Inferior parietal cortex (tissue), 1 donor: ENCODE results near the gene HS6ST3.

Experiments used
- DNase-seq: peaks from one replicate; pipeline ENCODE4 v3.0.0-alpha.2; 2016; ENCODE audit errors: extremely low spot score

HS6ST3 gene

DNA sequence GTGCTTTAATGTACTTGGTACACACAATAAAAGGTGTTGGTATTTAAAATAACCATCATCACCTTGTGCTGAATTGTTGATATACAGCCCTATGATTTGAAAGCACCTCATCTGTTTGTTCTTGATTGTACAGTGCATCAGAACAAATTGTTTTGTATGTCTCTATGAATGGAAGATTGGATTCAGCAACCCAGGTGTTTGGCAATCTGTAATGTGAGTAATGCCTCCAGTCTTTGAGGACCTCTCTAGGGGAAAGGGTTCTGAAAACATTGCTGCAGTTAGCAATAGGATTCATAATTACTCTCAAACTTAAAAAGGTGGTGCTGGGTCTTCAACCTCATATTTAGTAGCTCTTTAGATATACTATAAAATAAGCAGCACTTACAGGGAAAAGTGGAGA lies 562.6 kb downstream of the HS6ST3 start:
- no peak for DNase-seq

DNA sequence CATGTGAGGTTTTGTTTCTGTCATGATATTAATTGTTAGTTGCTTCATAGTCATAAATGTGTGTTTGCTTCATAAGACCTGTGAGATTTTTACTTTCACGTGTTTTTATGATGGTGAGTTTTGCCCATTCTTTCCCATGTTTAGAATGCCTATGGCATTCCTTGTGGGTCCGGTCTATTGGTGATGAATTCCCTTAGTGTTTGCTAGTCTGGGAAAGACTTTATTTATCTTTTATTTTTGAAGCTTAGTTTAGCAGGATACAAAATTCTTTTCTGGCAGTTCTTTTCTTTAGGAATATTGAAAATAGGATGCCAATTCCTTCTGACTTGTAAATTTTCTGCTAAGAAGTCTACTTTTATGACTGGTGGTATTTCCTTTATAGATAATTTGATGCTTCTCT lies 571.7 kb downstream of the HS6ST3 start:
- no peak for DNase-seq

DNA sequence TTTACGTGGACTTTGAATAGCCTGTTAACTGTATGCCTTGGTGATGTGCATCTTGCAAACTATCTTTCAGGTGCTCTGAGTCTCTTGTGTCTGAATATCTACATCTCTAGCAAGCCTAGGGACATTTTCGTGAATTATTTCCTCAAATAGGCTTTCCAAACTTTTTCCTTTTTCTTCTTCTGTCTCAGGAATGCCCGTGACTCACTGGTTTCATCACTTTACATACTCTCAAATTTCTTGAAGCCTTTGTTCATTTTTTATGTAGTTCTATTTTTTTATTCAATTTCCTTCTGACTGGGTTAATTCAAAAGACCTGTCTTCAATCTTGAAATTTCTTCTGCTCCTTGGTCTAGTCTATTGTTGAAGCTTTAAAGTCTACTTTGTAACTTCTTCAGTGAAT lies 572.1 kb downstream of the HS6ST3 start:
- DNase-seq, result no peak

DNA sequence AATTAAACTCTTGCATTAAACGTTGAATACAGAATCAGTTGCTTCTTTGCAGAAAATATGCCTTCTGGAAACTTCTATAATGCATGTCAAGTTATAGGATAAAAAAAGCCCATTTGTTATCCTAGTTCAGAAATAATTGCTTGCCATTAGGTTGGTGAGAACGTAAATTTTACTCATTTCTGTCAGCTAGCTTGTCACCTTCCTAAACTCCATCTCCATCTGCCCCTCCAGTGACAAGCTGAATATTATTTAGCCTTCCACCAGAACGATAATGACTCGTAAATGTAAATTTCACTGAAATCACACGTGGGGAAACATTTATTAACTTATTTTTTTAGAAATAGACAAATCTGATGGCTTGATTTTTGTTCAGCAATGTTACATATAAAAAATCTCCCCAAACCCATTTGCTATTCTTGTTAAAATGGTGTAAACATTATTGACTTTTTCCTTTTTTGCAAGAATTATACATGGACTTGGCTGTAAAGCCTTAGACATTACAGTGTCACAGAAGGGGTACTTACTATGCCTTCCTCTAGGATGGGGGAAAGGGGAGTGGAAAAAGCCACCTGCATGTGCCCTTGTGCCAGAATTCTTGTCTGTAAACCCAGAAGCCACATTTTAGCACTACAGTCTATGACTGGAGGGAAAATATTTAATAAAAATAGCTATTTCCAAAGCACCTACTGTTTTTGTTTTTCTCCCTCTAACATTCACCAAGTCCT lies 577.5 kb downstream of the HS6ST3 start:
- no peak for DNase-seq

DNA sequence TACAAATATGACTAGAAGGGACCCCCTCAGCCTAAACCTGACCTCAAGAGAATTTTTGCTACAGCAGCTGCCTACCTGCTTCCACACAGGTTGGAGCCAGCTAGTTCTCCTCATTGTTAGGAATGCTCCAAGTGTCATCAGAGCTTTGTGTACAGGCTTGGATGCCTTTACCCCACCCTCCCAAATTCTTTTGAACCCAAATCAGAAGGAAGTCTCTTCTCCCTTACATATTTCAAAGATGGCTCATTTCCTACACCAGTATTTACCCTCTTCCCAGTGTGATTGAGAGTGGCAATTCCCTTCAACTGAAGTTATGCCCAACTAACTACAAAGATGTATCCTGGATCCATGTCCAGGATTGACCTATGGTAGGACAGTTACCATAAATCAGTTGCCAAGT lies 581.2 kb downstream of the HS6ST3 start:
- DNase-seq, result no peak

DNA sequence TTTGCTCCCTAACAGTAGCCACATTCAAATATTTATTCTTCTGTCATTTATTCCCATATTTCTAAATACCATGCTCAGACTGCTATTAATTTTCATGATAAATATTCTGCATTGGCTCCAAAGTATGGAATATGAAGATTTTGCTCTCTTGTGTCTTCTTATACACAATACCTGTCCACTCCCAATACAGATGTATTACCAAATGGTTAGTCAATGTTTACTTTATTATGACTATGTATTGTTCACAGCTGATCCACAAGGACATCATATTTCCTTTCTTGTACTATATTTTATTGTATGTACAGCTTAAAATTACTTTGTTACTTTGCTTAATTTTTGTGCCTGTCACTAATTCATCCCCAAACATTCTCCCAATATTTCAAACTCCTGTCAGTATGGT lies 582.1 kb downstream of the HS6ST3 start:
- DNase-seq, result no peak

DNA sequence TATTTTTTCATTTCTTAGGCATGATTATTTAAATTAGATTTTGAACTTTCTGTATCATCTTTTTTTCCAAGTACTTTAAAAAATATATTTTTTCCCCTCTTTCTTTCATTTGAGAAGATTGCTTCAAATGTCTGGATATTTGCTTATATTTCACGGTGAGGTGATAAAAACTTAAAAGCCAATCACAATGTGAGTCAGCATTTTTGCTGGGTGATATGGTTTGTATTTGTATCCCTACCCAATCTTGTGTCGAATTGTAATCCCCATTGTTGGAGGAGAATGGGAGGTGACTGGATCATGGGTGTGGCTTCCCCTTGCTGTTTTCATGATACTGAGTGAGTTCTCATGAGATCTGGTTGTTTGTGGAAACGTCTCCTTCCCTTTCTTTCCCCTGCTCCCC lies 583.9 kb downstream of the HS6ST3 start:
- DNase-seq, result no peak

DNA sequence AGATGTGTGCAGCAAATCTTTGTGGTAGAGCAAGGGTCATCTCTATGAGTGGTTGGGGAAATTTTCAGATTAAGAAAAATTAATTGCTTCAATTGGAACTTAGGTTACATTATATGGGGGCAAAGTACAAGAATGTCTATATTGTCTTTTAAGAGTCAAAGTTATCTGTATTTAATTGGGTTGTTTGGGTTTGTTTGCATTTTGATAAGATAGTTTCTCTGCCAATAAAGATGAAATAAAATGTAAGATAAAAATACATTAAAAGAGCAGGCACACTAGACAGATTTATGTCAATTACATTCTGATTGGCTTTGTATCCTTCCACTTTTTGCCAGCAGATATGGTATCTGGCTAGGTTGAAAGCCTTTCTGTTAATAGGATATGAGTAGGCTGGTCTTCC lies 587.1 kb downstream of the HS6ST3 start:
- DNase-seq, result no peak

DNA sequence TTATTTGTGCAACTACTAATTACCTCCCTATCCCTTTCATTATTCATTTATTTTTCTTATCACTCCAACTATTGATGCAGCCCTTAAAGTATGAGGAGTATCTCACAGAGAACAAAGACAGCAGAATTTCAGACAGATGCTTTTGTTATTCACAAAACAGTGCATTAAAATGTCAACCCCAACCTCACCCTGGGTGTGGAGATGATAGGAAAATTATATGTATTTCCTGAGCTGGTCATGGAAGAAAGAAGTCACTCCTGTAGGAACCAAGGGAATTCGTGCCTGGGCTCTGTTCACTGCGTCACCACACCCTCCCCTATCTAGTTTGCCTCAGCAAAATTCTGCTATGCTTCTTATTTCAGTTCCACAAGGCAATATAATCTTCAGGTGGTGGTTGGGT lies 588.9 kb downstream of the HS6ST3 start:
- DNase-seq, result no peak

DNA sequence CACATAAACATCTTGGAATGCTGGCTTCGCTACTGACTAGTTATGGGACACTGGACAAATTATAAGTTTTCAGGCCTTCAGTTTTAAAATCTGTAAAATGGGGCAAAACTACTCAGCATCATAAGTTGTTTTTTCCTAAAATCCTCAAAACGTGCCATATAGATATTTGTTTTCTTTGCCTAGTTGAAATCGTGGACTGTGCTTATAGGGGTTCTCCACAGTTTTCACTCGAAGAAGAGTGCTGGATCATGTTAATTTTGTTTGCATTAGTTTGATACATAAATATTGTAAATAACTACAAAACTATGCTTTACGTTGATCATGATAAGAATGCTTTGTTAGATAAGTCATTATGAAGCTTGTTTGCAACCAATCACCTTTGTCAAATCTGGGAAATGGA lies 591.0 kb downstream of the HS6ST3 start:
- DNase-seq, result no peak

DNA sequence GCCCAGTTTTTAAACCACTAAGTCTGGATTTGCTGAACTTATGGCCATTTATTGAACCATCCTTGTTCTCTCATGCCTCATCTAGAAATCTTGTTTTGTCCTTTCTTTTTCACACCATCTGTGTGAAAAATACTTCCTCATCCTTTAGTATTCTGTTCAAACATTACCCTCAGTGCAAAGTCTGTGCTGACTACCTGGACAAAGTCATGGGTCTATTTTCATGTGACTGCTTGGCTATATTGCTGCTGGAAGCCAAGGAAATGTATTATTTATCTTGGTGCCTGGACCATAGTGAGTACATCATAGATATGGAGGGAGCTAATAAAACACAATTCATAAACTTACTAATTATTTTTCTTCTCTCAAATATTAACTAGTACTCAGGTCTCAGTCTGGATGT lies 591.9 kb downstream of the HS6ST3 start:
- DNase-seq, result no peak

DNA sequence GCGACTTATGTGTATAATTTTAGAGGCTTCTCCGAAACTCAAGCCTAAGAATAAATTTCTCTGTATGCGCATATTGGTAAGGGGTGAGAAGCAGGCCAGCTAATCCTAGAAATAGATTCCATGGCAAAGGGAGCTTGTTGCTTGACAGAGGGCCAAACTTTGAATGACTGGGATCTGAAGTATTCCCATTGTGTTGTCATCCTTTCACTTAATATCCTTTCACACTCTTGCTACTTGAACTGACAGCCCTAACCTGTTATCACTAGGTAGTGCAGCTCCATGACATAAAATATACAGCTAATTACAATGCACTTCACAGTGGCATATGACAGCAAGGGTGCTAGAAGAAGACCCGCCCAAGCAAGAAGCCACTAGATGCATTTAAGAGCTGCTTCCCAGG lies 594.6 kb downstream of the HS6ST3 start:
- DNase-seq, result no peak

DNA sequence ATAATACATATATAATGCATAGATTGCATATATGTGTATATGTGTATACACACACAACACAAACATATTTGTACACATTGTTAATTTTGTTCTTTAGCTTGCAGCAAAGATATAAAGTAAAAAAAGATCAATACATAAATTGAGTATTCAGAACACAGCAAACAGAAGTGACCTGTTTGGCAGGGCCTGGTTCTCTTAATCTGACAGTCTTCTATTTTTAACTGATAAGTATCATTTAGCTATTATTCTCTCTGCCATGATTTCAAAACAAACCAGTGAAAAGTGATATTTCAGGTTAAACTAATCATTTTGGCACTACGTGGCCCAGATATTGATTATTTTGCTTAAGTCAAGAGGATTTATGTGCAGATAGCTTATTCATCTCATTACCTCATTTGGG lies 595.0 kb downstream of the HS6ST3 start:
- no peak for DNase-seq

DNA sequence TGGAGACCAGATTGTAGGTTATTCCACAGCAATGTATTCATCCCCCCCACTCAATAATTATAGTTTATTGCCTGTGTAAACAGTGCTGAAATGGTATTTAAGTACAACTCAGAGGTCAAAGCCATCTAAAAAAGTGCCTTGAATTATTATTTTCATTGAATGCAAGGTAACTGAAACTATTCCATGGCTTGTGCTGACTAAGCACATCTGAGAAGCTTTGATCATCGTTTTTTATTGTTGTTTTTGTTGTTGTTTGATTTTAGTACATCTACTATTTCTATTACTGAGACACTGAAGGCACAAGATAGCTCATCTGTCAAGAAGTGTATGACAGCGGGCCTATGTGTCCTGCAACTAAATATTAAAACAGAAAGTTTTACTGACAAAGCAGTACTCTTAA lies 596.4 kb downstream of the HS6ST3 start:
- no peak for DNase-seq

DNA sequence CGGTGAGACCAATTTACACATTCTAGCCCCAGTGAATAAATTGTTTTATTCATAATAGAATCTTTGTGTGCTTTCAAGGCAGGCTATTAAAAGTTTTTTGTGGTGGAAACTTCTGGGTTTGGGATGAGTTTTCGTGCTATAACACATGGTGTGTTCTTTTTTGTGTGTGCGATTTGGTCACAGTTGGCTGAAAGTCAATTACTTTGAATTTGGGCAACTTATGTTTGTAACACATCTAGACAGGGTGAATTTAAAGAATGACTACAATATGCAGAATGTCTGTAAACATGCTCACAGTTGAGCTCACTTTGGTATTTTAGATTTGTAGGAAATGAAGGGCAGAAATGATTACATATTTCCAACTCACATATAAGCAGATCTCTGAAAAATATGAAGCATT lies 597.3 kb downstream of the HS6ST3 start:
- no peak for DNase-seq

DNA sequence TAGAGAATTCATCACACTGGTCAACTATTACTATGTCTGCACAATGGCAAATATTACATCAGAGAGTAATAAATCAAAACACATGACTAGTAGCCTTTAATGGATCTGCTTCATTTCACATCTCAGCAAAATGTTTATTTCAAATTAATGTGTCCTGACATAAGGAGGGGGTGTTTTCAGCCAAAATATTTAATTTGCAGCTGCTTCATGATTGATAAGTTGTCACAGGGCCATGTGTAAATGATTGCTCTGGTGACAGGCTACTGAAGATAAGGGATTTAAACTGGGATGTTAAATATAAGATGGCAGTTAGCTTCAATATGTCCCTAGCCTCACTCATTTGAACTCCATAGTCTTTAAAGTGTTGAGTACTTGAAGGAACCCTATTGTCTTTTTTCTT lies 601.1 kb downstream of the HS6ST3 start:
- no peak for DNase-seq

DNA sequence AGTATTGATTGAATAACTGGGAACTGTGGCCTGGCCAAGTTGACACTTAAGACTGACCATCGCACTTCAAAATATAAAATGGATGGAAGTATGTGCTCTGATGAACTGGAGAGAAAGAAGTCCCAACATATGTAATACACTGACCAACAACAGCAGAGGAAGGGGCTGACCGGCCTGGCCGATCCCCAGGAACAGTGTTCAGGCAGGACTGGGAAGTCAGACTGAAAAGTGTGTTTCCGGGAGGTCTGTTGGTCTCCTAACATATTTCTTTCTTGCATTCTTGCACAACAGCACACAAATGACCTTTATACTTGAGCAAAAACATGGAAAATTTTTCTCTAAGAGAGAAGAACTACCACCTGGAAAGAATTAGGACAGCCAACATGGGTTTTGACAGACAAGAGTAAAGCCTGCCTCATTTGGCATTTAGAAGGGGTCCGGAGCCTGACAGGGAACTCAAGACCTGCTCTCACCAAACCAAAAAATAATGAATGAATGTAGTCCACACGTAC lies 606.5 kb downstream of the HS6ST3 start:
- DNase-seq, result no peak

DNA sequence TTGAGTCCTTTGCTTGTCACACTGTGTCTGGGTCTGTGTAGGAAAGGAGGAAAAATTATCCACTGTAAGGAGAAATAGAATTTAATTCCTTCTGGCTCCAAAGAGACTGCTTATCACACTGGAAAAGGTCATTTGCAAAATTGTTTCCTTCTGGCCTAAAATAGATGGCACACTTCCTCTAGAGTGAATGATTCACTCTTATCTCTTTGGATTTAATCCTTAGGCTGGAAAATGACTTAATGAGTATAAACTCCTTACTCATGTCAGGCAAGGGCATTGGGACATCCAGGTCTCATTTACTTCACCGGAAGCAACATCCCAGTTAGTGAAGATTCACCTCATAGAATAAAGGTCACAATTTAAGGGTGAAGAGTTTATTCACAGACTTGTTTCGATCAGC lies 610.8 kb downstream of the HS6ST3 start:
- no peak for DNase-seq

DNA sequence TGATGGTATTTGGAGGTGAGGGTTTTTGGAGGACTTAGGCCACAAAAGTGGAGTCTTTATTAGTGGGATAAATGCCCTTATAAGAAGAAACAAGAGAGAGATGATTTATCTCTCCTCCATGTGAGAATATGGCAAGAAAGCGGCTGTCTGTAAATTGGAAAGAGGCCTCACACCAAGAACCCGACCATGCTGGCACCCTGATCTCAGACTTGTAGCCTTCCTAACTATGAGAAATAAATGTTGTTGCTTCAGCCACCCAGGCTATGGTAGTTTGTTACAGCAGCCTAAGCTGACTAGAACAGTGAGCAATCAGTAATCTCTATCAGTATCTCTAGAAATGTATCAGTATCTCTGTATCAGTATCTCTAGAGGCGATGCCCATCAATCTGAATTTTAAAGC lies 617.2 kb downstream of the HS6ST3 start:
- DNase-seq, result no peak

DNA sequence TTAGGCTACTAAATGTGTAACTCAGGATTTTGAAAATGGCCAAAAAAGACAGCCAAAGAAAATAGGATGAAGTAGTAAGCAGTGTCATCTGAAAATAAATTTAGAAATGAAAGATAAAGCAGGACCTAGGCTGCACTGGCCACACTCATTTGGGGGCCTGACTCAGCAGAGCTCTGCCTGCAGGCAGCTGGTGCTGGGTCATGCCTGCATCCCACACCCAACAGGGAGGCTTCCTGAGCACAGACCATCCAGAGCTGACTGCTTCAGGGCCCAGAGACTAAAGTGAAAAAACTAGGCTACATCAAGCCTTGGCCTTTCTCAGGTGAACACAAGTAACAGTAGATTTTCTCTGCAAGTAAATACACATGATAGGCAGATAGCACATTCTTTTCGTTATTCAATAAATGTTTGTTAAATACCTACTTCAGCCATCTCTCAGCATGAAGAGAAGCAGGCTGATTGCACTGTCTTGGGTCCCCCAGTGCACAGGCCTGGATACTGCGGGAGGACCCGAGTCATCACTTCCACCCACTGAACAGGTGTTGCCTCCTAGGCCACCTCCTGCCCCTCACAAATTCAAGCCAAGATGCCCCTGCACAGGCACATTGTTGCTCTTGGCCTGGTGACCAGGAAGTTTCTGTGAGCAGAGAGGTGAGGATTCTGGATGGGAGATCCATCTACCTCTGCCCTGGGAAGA lies 620.4 kb downstream of the HS6ST3 start:
- no peak for DNase-seq

DNA sequence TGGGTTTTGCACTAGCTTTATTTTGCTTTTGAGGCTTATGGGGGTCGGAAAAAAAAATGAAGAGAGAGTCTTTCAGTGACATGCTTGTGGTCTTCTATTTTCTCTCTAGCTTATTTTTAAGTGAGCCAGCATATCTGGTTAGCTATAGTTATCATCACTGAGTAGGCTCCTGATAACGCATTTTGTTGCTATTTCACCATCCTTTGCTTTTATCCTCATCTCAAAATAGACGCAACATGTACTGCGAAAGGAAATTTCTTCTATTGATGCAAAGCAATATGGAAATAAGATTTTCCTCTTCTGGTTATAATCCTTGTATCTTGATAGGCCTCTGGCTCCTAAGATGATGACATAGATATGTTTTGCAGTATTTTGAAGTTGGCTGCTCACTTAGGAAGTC lies 630.5 kb downstream of the HS6ST3 start:
- DNase-seq, result peak; percentile 17

DNA sequence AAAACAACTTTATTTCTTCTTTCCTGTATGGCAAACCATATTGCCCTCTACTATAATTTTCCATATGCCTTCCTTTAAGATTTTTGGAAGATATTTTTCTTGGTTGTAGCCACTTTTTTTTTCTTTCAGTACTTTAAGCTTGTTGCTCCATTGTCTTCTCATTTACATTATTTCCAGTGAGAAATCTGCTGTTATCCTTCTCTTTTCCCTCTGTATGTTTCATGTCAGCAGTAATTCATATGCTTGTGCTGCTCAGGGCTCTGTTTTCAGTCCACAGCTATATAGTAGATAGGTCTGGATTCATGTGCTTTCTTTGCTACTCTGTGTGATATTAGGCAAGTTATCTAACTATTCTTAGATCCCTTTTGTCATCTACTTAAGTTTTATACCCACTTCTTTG lies 636.7 kb downstream of the HS6ST3 start:
- no peak for DNase-seq

DNA sequence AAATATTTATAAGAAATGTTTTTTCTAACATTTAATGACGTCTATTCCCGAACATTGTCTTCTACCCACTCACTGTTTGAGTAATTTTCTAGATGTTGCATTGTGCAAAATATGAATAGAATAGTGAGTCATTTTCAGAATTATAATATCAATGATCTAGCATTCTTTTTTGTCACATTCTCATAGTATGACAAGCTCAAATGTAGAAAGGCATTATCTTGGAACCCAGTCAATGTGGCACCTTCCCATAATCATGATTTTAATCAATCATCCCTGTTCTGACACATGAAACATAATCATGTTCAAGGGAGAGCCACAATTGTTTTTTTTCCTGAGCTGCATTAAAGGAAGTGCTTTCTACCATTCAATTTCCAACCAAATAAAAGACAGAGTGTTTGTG lies 638.6 kb downstream of the HS6ST3 start:
- DNase-seq, result no peak

DNA sequence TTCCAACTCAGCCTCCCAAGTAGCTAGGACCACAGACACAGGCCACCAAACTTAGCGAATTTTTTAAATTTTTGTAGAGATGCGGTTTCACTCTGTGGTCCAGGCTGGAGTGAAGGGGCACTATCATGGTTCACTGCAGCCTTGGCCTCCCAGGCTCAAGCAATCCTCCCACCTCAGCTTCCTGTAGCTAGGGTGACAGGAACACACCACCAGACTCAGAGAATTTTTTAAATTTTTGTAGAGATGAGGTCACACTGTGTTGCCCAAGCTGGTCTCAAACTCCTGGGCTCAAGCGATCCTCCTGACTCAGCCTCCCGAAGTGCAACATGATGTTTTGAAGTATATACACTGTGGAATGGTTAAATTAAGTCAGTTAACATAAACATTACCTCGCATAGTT lies 640.8 kb downstream of the HS6ST3 start:
- DNase-seq, result no peak
